Mesodermal cell (in vitro differentiated cells): ENCODE results near the gene EIF3L.

ENCODE experiments used
- H3K27ac ChIP-seq: 2 replicates; pipeline ENCODE4 v1.7.0; 2013; ENCODE audit warnings: mild to moderate bottlenecking, low read depth, low read length, moderate library complexity; ENCODE audit not compliant: severe bottlenecking
- H3K36me3 ChIP-seq: 2 replicates; pipeline ENCODE4 v1.7.1; 2013; ENCODE audit warnings: mild to moderate bottlenecking, low read length, moderate library complexity; ENCODE audit not compliant: control insufficient read depth, insufficient read depth
- H3K4me1 ChIP-seq: one replicate; pipeline ENCODE4 v1.7.1; 2013; ENCODE audit warnings: mild to moderate bottlenecking, low read length; ENCODE audit not compliant: insufficient read depth, control insufficient read depth, poor library complexity, severe bottlenecking
- H3K4me3 ChIP-seq: 2 replicates; pipeline ENCODE4 v1.7.0; 2013; ENCODE audit warnings: low read length, control low read depth, mild to moderate bottlenecking; ENCODE audit not compliant: insufficient read depth, poor library complexity, severe bottlenecking; ENCODE audit errors: extremely low read depth
- H3K9me3 ChIP-seq: 2 replicates; pipeline ENCODE4 v1.7.1; 2013; ENCODE audit warnings: mild to moderate bottlenecking, low read length, moderate library complexity; ENCODE audit not compliant: control insufficient read depth
- WGBS, 2 experiments: methylation state at CpG; one replicate each; pipeline ENCODE4 v1.1.5; 2013; ENCODE audit warnings: missing lambda C conversion rate in 2 of 2; ENCODE audit not compliant: insufficient coverage in 2 of 2; 5-methylcytosine and 5-hydroxymethylcytosine counted together

Gene EIF3L

DNA sequence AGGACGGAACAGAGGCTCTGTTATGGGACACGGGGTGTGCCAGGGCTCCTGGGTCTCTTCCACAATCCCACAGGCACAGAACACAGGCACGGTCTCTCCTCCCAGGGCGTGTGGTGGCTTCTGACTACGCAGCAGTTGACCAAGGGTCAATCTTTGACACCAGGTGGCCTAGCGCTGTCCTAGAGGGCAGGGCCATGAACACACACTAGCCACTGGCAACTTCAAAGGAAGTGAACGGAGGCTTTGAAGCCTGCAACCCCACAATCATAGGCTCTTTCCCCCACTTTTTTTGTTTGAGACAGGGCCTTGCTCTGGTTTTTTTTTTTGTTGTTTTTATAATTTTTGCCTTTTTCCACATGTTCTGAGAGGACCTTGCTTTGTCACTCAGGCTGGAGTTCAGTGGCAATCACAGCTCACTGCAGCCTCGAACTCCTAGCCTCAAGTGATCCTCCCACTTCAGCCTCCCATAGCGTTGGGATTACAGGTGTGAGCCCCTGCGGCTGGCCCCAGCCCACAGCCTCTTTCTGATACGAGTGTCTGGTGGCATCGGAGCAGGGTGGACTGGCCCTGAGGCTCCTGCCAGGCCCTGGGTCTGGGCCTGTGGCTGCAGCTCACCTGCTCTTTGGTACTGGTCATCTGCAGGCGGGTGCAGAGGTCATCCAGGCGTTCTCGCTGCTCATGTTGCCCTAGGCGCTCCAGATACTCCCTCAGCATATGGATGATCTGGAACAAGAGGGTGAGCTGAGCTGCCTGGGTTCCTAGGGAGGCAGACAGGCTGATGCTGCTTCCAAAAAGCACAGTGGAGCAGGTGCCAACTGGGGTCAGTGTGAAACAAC, 17.0 kb upstream of the EIF3L start:
- no peaks in the 10 kb centered on the region for H3K4me1 ChIP-seq
- H3K36me3 ChIP-seq = peaks cover 66% of the 10 kb centered on the region
- H3K9me3 ChIP-seq = no peaks in the 10 kb centered on the region
- no peak overlapping the region for H3K27ac ChIP-seq
- H3K4me3 ChIP-seq = no peak overlapping the region
- 92 to 93% methylated on average over 14 to 16 of the region's 16 CpGs for WGBS, 2 experiments

- Histone ChIP-seq H3K36me3 (peaks cover 29% of the 10 kb centered on the region), H3K9me3 (peaks cover 9% of the 10 kb centered on the region), H3K27ac (no peak overlapping the region), H3K4me3 (no peak overlapping the region), H3K4me1 (peaks cover 6% of the 10 kb centered on the region)
- 95% methylated on average over 9 to 10 of the region's 10 CpGs for WGBS, 2 experiments
Measured at GRCh38 chr22:37842015-37842793, 7.0 kb upstream of the EIF3L start.

- peaks cover 9% of the 10 kb centered on the region for H3K9me3 ChIP-seq
- peaks cover 6% of the 10 kb centered on the region for H3K4me1 ChIP-seq
- H3K27ac ChIP-seq = peak overlapping the region; percentile 94
- peaks cover 17% of the 10 kb centered on the region for H3K36me3 ChIP-seq
- WGBS, 2 experiments = 0 to 1% methylated on average over 42 to 44 of the region's 46 CpGs
- H3K4me3 ChIP-seq = peak overlapping the region; percentile 69
Measured at GRCh38 chr22:37843741-37844089, 5.5 kb upstream of the EIF3L start.

DNA sequence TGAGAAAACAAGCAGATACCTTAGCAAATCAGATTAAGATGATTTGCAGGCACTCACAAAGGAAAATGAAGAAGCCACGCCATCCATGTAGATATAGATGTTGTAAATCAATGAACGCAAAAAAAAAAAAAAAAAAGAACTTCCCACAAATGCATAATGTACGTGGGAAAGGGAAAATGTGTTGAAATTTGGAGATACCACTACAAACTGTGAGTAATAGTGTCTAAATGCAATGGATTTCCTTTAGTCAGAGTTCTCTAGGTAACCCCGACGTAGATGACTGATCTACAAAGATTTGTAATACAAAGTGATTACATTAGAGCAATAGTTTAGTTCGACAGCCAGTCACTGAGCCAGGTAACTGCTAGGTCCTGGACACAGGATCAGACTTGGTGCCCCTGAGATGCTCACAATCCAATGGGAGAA, 4.3 kb upstream of the EIF3L start:
- Histone ChIP-seq H3K27ac (peak overlapping the region; percentile 94), H3K36me3 (peaks cover 10% of the 10 kb centered on the region), H3K4me3 (peak overlapping the region; percentile 69), H3K9me3 (peaks cover 9% of the 10 kb centered on the region), H3K4me1 (peaks cover 6% of the 10 kb centered on the region)
- WGBS, 2 experiments = 93 to 100% methylated on average over 3 to 4 of the region's 6 CpGs

DNA sequence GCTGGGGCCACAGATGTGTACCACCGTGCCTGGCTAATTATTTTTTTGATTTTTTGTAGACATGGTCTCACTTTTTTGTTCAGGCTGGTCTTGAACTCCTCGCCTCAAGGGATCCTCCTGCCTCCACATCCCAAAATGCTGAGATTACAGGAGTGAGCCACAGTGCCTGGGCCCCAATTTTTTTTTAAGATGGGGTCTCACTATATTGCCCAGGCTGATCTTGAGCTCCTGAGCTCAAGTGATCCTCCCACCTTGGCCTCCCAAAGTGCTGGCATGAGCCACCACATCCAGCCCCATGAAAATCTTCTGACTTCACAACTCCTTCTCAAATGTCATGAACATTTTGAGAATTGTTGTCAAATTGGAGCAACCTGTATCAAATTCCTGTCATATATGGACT, 2.8 kb upstream of the EIF3L start:
- H3K36me3 ChIP-seq = peaks cover 13% of the 10 kb centered on the region
- H3K4me1 ChIP-seq = peaks cover 8% of the 10 kb centered on the region
- no peak overlapping the region for H3K4me3 ChIP-seq
- WGBS, 2 experiments = 80 to 92% methylated on average over 1 to 2 of the region's 2 CpGs
- H3K9me3 ChIP-seq = peaks cover 9% of the 10 kb centered on the region
- no peak overlapping the region for H3K27ac ChIP-seq

DNA sequence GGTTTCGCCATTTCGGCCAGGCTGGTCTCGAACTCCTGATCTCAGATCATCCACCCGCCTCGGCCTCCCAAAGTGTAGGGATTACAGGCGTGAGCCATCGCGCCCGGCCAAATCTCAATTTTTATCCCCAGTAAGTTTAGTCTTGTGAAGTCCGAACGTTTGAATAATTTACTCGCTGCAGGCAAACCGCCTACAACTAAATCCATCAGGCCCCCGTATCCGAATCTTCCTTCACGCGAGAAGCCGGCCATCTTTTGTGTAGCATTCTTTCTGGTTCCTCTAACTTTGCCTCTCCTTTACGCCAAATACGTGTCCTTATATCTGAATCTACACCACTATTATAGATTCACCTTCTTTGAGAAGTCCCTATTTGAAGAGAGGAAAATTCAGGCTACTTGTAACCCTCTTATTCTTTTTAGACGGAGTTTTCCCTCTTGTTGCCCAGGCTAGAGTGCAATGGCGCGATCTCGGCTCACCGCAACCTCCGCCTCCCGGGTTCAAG, 581 bp upstream of the EIF3L start:
- Histone ChIP-seq H3K27ac (peak overlapping the region; percentile 73), H3K4me3 (peak overlapping the region; percentile 69), H3K4me1 (peaks cover 3% of the 10 kb centered on the region), H3K36me3 (peaks cover 34% of the 10 kb centered on the region), H3K9me3 (peaks cover 9% of the 10 kb centered on the region)
- WGBS, 2 experiments = 58 to 70% methylated on average over 19 to 20 of the region's 27 CpGs

GRCh38 chr22:37850801-37851200, 1.6 kb downstream of the EIF3L start:
- Histone ChIP-seq H3K36me3 (peaks cover 55% of the 10 kb centered on the region), H3K4me1 (peaks cover 10% of the 10 kb centered on the region), H3K27ac (no peak overlapping the region), H3K9me3 (no peaks in the 10 kb centered on the region), H3K4me3 (no peak overlapping the region)
- WGBS, 2 experiments = 96 to 100% methylated on average over 2 to 3 of the region's 4 CpGs

- Histone ChIP-seq H3K4me1 (peaks cover 10% of the 10 kb centered on the region), H3K9me3 (no peaks in the 10 kb centered on the region), H3K36me3 (peaks cover 70% of the 10 kb centered on the region), H3K27ac (no peak overlapping the region), H3K4me3 (no peak overlapping the region)
- 96 to 97% methylated on average over 4 to 5 of the region's 5 CpGs for WGBS, 2 experiments
Measured at GRCh38 chr22:37852418-37852817, 3.2 kb downstream of the EIF3L start.

DNA sequence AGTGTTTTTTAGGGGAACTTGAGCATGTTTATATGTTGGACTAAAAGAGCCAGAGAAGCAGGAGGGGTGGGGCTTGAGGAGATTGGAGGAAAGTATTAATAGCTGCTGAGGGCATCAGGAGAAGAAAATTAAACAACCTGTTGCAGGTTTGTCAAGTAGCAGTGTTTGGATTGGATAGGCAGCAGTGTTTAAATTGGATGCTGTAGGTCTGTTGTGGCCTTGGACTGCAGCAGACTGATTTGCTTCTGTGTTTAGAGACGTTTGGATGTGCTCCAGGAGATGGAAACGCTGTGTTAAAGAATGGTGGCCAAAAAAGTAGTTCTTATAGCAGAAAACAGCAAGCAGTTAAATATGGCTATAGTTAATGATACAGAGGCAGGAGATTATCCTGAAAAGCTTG, 5.7 kb downstream of the EIF3L start:
- Histone ChIP-seq H3K36me3 (peaks cover 92% of the 10 kb centered on the region), H3K27ac (no peak overlapping the region), H3K9me3 (no peaks in the 10 kb centered on the region), H3K4me1 (peaks cover 26% of the 10 kb centered on the region), H3K4me3 (no peak overlapping the region)
- WGBS, 2 experiments = 88 to 100% methylated on average over 2 of the region's 2 CpGs

- Histone ChIP-seq H3K4me3 (no peak overlapping the region), H3K9me3 (no peaks in the 10 kb centered on the region), H3K27ac (no peak overlapping the region), H3K36me3 (peaks cover 97% of the 10 kb centered on the region), H3K4me1 (peaks cover 31% of the 10 kb centered on the region)
- 100% methylated on average over 1 of the region's 2 CpGs for WGBS, 2 experiments
Measured at GRCh38 chr22:37855462-37855861, 6.2 kb downstream of the EIF3L start.
